Tibial nerve (tissue), 4 donors: ENCODE data around the gene SETD3. TPM values are rescaled to one million over a fixed set of nuclear protein-coding genes. Genes with fewer than 3 reads are reported as not detected.

Experiments used
- DNase-seq, 2 donors: peaks; one replicate each; pipeline ENCODE4 v3.0.0-alpha.2; 2019; ENCODE audit warnings: low spot score in 2 of 2
- H3K27ac ChIP-seq, 4 donors: fragments of 200-600 bp; sonication (generic) in 3 of 4; one replicate each; pipeline ENCODE4 v1.5.1; 2017 to 2019; ENCODE audit warnings: mild to moderate bottlenecking in 1 of 4
- H3K27me3 ChIP-seq, 2 donors: fragments of 200-600 bp; sonication (generic) in 1 of 2; one replicate each; pipeline versions ENCODE4 v1.5.1 to v1.6.0; 2017 to 2019
- H3K36me3 ChIP-seq, 3 donors: fragments of 200-600 bp; sonication (generic); one replicate each; pipeline ENCODE4 v1.5.1; 2018 to 2019
- H3K4me1 ChIP-seq, 4 donors: fragments of 200-600 bp; sonication (generic) in 3 of 4; one replicate each; pipeline ENCODE4 v1.5.1; 2017 to 2019
- H3K4me3 ChIP-seq, 4 donors: fragments of 200-600 bp; sonication (generic) in 3 of 4; one replicate each; pipeline ENCODE4 v1.5.1; 2017 to 2019; ENCODE audit warnings: mild to moderate bottlenecking in 1 of 4, moderate library complexity in 1 of 4
- H3K9me3 ChIP-seq, 4 donors: fragments of 200-600 bp; sonication (generic) in 3 of 4; one replicate each; pipeline ENCODE4 v1.5.1; 2017 to 2019
- EP300 ChIP-seq, 2 donors: sonication (generic); formaldehyde crosslinking; IDR thresholded peaks; one replicate each; pipeline ENCODE4 v1.6.1; 2017; ENCODE audit warnings: antibody characterized with exemption in 2 of 2, mild to moderate bottlenecking in 1 of 2
- POLR2A ChIP-seq, 2 donors: fragments of 450-650 bp; IDR thresholded peaks; one replicate each; pipeline ENCODE4 v1.6.1; 2017; ENCODE audit warnings: antibody characterized with exemption in 2 of 2, mild to moderate bottlenecking in 2 of 2, moderate library complexity in 2 of 2
- WGBS, 2 donors: methylation state at CpG; one replicate each; pipeline ENCODE4 v1.1.5; 2018; 5-methylcytosine and 5-hydroxymethylcytosine counted together
- total RNA-seq, 4 donors: library from RNA; depleted of rRNA; stranded (reverse); fragments of >200 nt; gene quantifications; one replicate each; pipeline ENCODE4 v1.1.0, GENCODE V29; 2016
- TF ChIP-seq, protein P1 (sequence below), 5 experiments: fragments of 200-600 bp in 3 of 5; fragments of 450-650 bp in 2 of 5; sonication (generic) in 3 of 5; IDR thresholded peaks; one replicate each; pipeline ENCODE4 v1.5.1; 2016 to 2019; ENCODE audit warnings: antibody characterized with exemption in 5 of 5, mild to moderate bottlenecking in 3 of 5, moderate library complexity in 2 of 5

SETD3 gene
- total RNA-seq, 4 donors from 2014 or later: 63.3 to 118 (median 80.6) TPM

DNA sequence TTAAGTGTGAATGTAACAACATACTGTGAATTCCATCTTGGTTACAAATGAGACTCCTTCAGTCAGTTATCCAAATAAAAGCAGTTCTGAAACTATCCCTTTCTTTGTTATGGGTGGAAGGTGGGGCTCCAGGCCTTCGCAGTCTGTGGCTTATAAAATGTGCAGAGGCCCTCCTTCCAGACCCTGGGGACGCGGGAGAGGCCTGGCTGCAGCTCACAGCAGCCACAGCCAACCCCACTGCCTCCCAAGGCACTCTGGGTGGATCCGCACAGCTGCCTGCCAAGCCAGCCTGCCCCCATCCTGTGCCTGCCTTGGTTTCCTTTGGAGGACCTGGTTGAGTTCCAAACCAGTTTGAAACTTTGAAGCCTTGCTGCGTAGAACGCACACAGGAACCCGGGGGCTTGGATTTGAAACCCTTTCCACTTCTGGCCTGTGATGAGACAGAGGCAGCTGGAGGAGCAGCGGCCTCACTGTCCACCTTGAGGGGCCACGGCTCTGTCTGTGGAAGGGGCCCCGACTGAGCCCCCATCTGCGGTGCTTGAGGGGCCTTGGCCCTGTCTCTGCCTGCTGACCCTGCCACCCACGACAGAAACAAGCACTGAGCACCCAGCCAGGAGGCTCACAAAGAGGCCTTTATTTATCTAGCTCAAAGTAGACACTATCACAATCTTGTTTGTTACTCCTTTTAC lies 30.9 kb upstream of the SETD3 start:
- peak in 1 of 2 donors; percentile 53 for DNase-seq
- Histone ChIP-seq H3K4me1 (peaks cover 0 to 39% (median 14%) of the 10 kb centered on the region in 4 donors), H3K27me3 (no peaks in the 10 kb centered on the region), H3K36me3 (peaks cover 0 to 69% (median 10%) of the 10 kb centered on the region in 3 donors), H3K27ac (peak overlapping the region in 3 of 4 donors; percentile 18 to 74 (median 72)), H3K9me3 (no peaks in the 10 kb centered on the region), H3K4me3 (no peak overlapping the region)
- TF ChIP-seq, protein P1, sequence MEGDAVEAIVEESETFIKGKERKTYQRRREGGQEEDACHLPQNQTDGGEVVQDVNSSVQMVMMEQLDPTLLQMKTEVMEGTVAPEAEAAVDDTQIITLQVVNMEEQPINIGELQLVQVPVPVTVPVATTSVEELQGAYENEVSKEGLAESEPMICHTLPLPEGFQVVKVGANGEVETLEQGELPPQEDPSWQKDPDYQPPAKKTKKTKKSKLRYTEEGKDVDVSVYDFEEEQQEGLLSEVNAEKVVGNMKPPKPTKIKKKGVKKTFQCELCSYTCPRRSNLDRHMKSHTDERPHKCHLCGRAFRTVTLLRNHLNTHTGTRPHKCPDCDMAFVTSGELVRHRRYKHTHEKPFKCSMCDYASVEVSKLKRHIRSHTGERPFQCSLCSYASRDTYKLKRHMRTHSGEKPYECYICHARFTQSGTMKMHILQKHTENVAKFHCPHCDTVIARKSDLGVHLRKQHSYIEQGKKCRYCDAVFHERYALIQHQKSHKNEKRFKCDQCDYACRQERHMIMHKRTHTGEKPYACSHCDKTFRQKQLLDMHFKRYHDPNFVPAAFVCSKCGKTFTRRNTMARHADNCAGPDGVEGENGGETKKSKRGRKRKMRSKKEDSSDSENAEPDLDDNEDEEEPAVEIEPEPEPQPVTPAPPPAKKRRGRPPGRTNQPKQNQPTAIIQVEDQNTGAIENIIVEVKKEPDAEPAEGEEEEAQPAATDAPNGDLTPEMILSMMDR (IDR thresholded peaks at IDR 0.05): no peak
- TF ChIP-seq EP300 (IDR thresholded peaks at IDR 0.05): no peak
- no peak for TF ChIP-seq POLR2A (IDR thresholded peaks at IDR 0.05)
- 35 to 36% methylated on average over 11 to 12 of the region's 12 CpGs for WGBS, 2 donors

DNA sequence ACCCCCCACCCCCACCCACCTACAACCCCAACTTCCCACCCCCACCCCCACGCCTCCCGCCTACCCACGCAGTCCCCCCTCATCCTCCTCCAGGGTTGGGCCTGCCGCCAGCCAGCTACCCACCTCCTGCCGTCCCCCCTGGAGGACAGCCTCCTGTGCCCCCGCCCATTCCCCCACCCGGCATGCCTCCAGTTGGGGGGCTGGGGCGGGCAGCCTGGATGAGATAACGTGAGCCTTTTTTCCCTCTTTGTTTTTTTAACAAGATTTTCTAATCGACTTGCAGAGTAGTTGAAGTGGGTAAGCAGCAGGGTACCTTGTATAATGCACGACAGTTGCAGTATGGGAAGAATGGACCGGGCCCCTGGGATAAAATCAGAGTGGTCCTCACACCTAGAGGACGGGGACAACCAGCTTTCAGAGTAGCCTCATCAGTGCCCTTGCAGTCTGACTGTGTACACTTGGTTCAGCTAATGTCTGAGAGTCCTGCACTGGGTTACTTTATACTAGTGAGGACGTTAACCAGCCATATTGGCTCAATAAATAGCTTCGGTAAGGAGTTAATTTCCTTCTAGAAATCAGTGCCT lies 30.0 kb upstream of the SETD3 start:
- Histone ChIP-seq H3K36me3 (peaks cover 0 to 73% (median 10%) of the 10 kb centered on the region in 3 donors), H3K9me3 (no peaks in the 10 kb centered on the region), H3K27me3 (no peaks in the 10 kb centered on the region), H3K4me1 (peaks cover 0 to 39% (median 14%) of the 10 kb centered on the region in 4 donors), H3K4me3 (no peak overlapping the region), H3K27ac (peak overlapping the region in 3 of 4 donors; percentile 18 to 74 (median 65))
- TF ChIP-seq, protein P1 (IDR thresholded peaks at IDR 0.05): no peak
- no peak for TF ChIP-seq EP300 (IDR thresholded peaks at IDR 0.05)
- no peak for TF ChIP-seq POLR2A (IDR thresholded peaks at IDR 0.05)
- WGBS, 2 donors: 53 to 60% methylated on average over 12 to 13 of the region's 15 CpGs
- no peak for DNase-seq

DNA sequence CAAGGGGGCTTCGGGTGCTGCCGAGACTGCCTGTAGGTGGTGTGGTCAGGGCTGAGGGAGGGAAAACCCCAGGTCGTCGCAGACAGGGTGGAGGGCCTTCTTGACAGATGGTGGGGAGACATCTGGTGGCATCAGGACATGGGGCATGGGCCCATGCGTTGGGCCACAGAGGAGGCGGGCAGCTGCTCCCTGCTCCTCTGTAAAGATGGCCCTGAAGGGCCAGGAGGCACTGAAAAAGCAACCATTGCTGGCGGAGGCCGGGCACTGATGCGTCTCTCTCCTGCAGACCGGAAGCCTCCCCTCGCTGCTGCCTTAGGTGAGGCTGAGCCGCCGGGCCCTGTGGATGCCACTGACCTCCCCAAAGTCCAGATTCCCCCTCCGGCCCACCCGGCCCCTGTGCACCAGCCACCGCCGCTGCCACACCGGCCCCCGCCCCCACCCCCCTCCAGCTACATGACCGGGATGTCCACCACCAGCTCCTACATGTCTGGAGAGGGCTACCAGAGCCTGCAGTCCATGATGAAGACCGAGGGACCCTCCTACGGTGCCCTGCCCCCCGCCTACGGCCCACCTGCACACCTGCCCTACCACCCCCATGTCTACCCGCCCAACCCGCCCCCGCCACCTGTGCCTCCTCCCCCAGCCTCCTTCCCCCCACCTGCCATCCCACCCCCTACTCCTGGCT lies 29.4 kb upstream of the SETD3 start:
- H3K27me3 ChIP-seq: no peaks in the 10 kb centered on the region
- no peaks in the 10 kb centered on the region for H3K9me3 ChIP-seq
- no peak overlapping the region for H3K4me3 ChIP-seq
- WGBS, 2 donors: 80 to 88% methylated on average over 9 to 14 of the region's 27 CpGs
- no peak overlapping the region for H3K27ac ChIP-seq
- TF ChIP-seq, protein P1 (IDR thresholded peaks at IDR 0.05): no peak
- TF ChIP-seq POLR2A (IDR thresholded peaks at IDR 0.05): no peak
- TF ChIP-seq EP300 (IDR thresholded peaks at IDR 0.05): no peak
- no peak for DNase-seq
- H3K36me3 ChIP-seq: peaks cover 0 to 73% (median 16%) of the 10 kb centered on the region in 3 donors
- peaks cover 0 to 39% (median 14%) of the 10 kb centered on the region in 4 donors for H3K4me1 ChIP-seq

DNA sequence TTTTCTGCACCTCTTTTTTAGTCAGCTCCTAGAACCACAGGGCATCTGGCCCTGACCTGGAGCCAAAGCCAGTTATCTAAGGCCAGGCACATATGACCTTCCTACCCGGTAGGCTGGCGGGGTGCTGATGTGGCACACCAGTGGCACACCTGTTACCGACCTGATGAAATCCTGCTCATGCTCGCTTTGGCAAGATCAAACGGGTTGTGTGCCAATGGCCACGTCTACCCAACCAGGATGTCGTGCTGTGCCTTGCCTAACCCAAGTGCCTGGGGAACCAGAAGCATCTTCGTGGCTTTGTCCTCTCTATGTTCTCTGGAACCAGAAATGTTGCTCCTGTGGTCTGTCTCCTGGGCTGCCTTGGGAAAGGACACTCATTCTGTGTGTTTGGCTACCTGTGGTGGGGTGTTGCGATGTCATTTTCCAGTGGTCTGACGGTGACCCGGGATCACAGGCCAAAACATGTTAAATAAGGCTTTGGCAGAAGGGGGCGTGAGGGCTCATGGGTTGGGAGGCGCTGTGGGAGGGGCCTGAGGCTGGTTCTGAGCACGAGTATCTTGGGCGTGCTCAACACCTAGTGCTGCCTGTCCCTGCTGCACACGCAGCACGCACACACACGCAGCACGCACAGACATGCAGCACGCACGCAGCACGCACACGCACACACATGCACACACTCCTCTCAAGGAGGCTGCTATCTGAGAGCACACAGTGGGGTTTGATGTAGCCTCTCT lies 28.4 kb upstream of the SETD3 start:
- WGBS, 2 donors: 83 to 84% methylated on average over 22 to 23 of the region's 23 CpGs
- H3K9me3 ChIP-seq: no peaks in the 10 kb centered on the region
- no peak overlapping the region for H3K4me3 ChIP-seq
- TF ChIP-seq POLR2A (IDR thresholded peaks at IDR 0.05) (no peak), EP300 (IDR thresholded peaks at IDR 0.05) (no peak)
- TF ChIP-seq, protein P1 (IDR thresholded peaks at IDR 0.05): no peak
- peaks cover 0 to 78% (median 18%) of the 10 kb centered on the region in 3 donors for H3K36me3 ChIP-seq
- no peak overlapping the region for H3K27ac ChIP-seq
- H3K27me3 ChIP-seq: no peaks in the 10 kb centered on the region
- peaks cover 0 to 36% (median 14%) of the 10 kb centered on the region in 4 donors for H3K4me1 ChIP-seq
- DNase-seq: no peak
